Neural cell (in vitro differentiated cells): ENCODE measurements around the gene ANGPTL2.

ENCODE experiments used
- EP300 ChIP-seq: fragments of 450-650 bp; conservative IDR thresholded peaks from 2 replicates; pipeline ENCODE4 v1.6.1; 2014; ENCODE audit warnings: antibody characterized with exemption, mild to moderate bottlenecking, moderate library complexity; ENCODE audit not compliant: poor library complexity, severe bottlenecking
- EZH2 ChIP-seq: fragments of 200-600, 300-800 bp; shearing (Covaris generic), sonication (generic); IDR thresholded peaks from 2 replicates; pipeline ENCODE4 v1.6.1; 2014; ENCODE audit warnings: antibody characterized with exemption, low read length, borderline replicate concordance, mild to moderate bottlenecking; ENCODE audit not compliant: insufficient read depth, poor library complexity, severe bottlenecking
- MXI1 ChIP-seq: fragments of 450-650 bp; conservative IDR thresholded peaks from 2 replicates; pipeline ENCODE4 v1.6.1; 2014; ENCODE audit warnings: antibody characterized with exemption, mild to moderate bottlenecking; ENCODE audit not compliant: poor library complexity, severe bottlenecking
- POLR2AphosphoS5 ChIP-seq: IDR thresholded peaks from 2 replicates; pipeline ENCODE4 v1.6.1; 2012
- RAD21 ChIP-seq: fragments of 450-650 bp; conservative IDR thresholded peaks from 2 replicates; pipeline ENCODE4 v1.6.1; 2014; ENCODE audit warnings: antibody characterized with exemption, mild to moderate bottlenecking, moderate library complexity
- REST ChIP-seq: IDR thresholded peaks from 2 replicates; pipeline ENCODE4 v1.6.1; 2012; ENCODE audit warnings: borderline replicate concordance
- SMC3 ChIP-seq: fragments of 450-650 bp; conservative IDR thresholded peaks from 2 replicates; pipeline ENCODE4 v1.6.1; 2014; ENCODE audit warnings: antibody characterized with exemption, mild to moderate bottlenecking, moderate library complexity; ENCODE audit not compliant: poor library complexity
- TAF1 ChIP-seq: IDR thresholded peaks from 2 replicates; pipeline ENCODE4 v1.6.1; 2012; ENCODE audit warnings: low read depth
- TF ChIP-seq, protein P1 (sequence below): fragments of 450-650 bp; IDR thresholded peaks from 2 replicates; pipeline ENCODE4 v1.5.1; 2014; ENCODE audit warnings: antibody characterized with exemption, mild to moderate bottlenecking, moderate library complexity; ENCODE audit not compliant: poor library complexity, severe bottlenecking

DNA sequence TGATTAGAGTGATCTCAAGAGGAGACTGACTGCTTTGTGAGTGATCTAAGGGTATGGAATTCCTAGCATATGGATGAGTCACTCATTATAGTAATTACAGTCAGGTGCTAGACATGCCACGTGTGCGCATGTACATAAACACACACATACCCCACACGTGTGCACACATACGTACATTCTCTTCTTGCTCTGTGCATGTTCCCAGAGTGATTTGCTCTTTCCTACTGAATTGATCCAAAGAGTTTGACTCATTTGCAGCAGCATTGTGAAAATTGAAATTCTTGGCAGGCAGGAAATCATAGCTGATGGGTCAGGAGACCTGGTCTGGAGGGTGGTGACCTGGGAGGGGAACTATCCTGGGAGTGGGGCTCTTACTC, 63.8 kb downstream of the ANGPTL2 start:
- TF ChIP-seq, protein P1, sequence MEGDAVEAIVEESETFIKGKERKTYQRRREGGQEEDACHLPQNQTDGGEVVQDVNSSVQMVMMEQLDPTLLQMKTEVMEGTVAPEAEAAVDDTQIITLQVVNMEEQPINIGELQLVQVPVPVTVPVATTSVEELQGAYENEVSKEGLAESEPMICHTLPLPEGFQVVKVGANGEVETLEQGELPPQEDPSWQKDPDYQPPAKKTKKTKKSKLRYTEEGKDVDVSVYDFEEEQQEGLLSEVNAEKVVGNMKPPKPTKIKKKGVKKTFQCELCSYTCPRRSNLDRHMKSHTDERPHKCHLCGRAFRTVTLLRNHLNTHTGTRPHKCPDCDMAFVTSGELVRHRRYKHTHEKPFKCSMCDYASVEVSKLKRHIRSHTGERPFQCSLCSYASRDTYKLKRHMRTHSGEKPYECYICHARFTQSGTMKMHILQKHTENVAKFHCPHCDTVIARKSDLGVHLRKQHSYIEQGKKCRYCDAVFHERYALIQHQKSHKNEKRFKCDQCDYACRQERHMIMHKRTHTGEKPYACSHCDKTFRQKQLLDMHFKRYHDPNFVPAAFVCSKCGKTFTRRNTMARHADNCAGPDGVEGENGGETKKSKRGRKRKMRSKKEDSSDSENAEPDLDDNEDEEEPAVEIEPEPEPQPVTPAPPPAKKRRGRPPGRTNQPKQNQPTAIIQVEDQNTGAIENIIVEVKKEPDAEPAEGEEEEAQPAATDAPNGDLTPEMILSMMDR: no peak
- TF ChIP-seq TAF1: no peak
- no peak for TF ChIP-seq SMC3
- TF ChIP-seq EZH2: no peak
- no peak for TF ChIP-seq POLR2AphosphoS5
- TF ChIP-seq RAD21: no peak
- no peak for TF ChIP-seq EP300
- TF ChIP-seq REST: no peak
- no peak for TF ChIP-seq MXI1
